OCI-LY7 (cell line): ENCODE measurements around the gene TM6SF1. TPM values are rescaled to one million over a fixed set of nuclear protein-coding genes. Genes with fewer than 3 reads are reported as not detected.

Experiments used
- BruUV-seq: library from RNA; stranded (reverse); fragments of 400-500 nt; replicated peaks from 2 replicates; lab custom pipeline; 2021; lab: Mats Ljungman, UMichigan
- CTCF ChIA-PET: fragments of 300-600 bp; sonication (Branson Sonifier 250); formaldehyde crosslinking; loops from one replicate; lab custom pipeline; 2022; ENCODE audit warnings: antibody characterized with exemption; ENCODE audit not compliant: unreplicated experiment; lab: Charles Lee
- POLR2A ChIA-PET: fragments of 300-600 bp; sonication (Branson Sonifier 250); formaldehyde crosslinking; loops from one replicate; lab custom pipeline; 2022; ENCODE audit warnings: antibody characterized with exemption; lab: Charles Lee
- DNase-seq: peaks from one replicate; pipeline ENCODE4 v3.0.0-alpha.2; 2015; ENCODE audit warnings: low spot score
- H2AFZ ChIP-seq: fragments of 200-600 bp; sonication (generic), shearing (Covaris generic); 2 replicates; pipeline ENCODE4 v1.6.1; 2014; ENCODE audit warnings: mild to moderate bottlenecking, antibody characterized with exemption, low read length, moderate library complexity
- H3K27ac ChIP-seq: fragments of 200-600 bp; sonication (generic); 2 replicates; pipeline ENCODE4 v1.5.1; 2014; ENCODE audit warnings: mixed run types, low read depth, mild to moderate bottlenecking, moderate library complexity, low read length, inconsistent platforms; ENCODE audit not compliant: poor library complexity, severe bottlenecking
- H3K36me3 ChIP-seq: fragments of 200-600 bp; sonication (generic); 2 replicates; pipeline ENCODE4 v1.6.1; 2014; ENCODE audit warnings: mild to moderate bottlenecking, antibody characterized with exemption, low read length, moderate library complexity, mixed read lengths; ENCODE audit not compliant: insufficient read depth
- H3K4me1 ChIP-seq: fragments of 200-600 bp; sonication (generic); 2 replicates; pipeline ENCODE4 v1.5.1; 2014; ENCODE audit warnings: mild to moderate bottlenecking, low read length; ENCODE audit not compliant: insufficient read depth, poor library complexity, severe bottlenecking
- H3K4me2 ChIP-seq: fragments of 200-600 bp; sonication (generic); 2 replicates; pipeline ENCODE4 v1.6.1; 2014; ENCODE audit warnings: mild to moderate bottlenecking, low read length
- H3K4me3 ChIP-seq: fragments of 200-600 bp; sonication (generic); 2 replicates; pipeline ENCODE4 v1.5.1; 2014; ENCODE audit warnings: mild to moderate bottlenecking, low read depth, low read length; ENCODE audit not compliant: poor library complexity, severe bottlenecking
- H3K79me2 ChIP-seq: fragments of 200-600 bp; sonication (generic); 2 replicates; pipeline ENCODE4 v1.6.1; 2016; ENCODE audit warnings: low read depth, mild to moderate bottlenecking, low read length, moderate library complexity, mixed read lengths; ENCODE audit not compliant: insufficient read depth
- H3K9me2 ChIP-seq: fragments of 200-600 bp; sonication (generic); 2 replicates; pipeline ENCODE4 v1.6.1; 2016; ENCODE audit warnings: mild to moderate bottlenecking, low read length, mixed read lengths; ENCODE audit not compliant: insufficient read depth
- H3K9me3 ChIP-seq: fragments of 200-600 bp; sonication (generic); 2 replicates; pipeline ENCODE4 v1.6.1; 2014; ENCODE audit warnings: mild to moderate bottlenecking, mixed run types, low read length, mixed read lengths
- H4K20me1 ChIP-seq: fragments of 200-600 bp; sonication (generic); 2 replicates; pipeline ENCODE4 v1.6.1; 2014; ENCODE audit warnings: mild to moderate bottlenecking, antibody characterized with exemption, low read length, moderate library complexity, mixed read lengths; ENCODE audit not compliant: insufficient read depth
- EZH2phosphoT487 ChIP-seq: fragments of 200-600 bp; sonication (generic); IDR thresholded peaks from 2 replicates; pipeline ENCODE4 v1.6.1; 2018; ENCODE audit warnings: low read depth, borderline replicate concordance, mild to moderate bottlenecking, mixed run types, antibody characterized with exemption, low read length, moderate library complexity, mixed read lengths
- intact Hi-C: fragments of 100-400 bp; cut with micrococcal nuclease; formaldehyde crosslinking; loops from one replicate; pipeline ENCODE4 v1.10.0; 2022; ENCODE audit not compliant: unreplicated experiment
- total RNA-seq, 2 experiments: library from RNA; depleted of rRNA in 1 of 2; stranded (reverse); fragments of >200 nt in 1 of 2; shearing (Covaris generic) in 1 of 2; gene quantifications; 2 replicates each; pipeline ENCODE4 v1.2.3, GENCODE V29; 2014 to 2022
- TF ChIP-seq, protein P1 (sequence below): fragments of 200-600 bp; sonication (generic); conservative IDR thresholded peaks from 2 replicates; pipeline ENCODE4 v1.5.1; 2014; ENCODE audit warnings: mild to moderate bottlenecking, antibody characterized with exemption, low read length, moderate library complexity, mixed read lengths

TM6SF1 gene
- total RNA-seq, 2 experiments from 2014 or later = 27.2 to 28.7 TPM

GRCh38 chr15:83115410-83115809 is 8.0 kb downstream of the TM6SF1 start:
- no peak overlapping the region for H3K27ac ChIP-seq
- TF ChIP-seq, protein P1, sequence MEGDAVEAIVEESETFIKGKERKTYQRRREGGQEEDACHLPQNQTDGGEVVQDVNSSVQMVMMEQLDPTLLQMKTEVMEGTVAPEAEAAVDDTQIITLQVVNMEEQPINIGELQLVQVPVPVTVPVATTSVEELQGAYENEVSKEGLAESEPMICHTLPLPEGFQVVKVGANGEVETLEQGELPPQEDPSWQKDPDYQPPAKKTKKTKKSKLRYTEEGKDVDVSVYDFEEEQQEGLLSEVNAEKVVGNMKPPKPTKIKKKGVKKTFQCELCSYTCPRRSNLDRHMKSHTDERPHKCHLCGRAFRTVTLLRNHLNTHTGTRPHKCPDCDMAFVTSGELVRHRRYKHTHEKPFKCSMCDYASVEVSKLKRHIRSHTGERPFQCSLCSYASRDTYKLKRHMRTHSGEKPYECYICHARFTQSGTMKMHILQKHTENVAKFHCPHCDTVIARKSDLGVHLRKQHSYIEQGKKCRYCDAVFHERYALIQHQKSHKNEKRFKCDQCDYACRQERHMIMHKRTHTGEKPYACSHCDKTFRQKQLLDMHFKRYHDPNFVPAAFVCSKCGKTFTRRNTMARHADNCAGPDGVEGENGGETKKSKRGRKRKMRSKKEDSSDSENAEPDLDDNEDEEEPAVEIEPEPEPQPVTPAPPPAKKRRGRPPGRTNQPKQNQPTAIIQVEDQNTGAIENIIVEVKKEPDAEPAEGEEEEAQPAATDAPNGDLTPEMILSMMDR = no peak
- no peak for TF ChIP-seq EZH2phosphoT487
- H3K4me1 ChIP-seq = no peaks in the 10 kb centered on the region
- POLR2A ChIA-PET = no interaction called here
- BruUV-seq = no TSS peak
- no peak overlapping the region for H2AFZ ChIP-seq
- CTCF ChIA-PET = no interaction called here
- no peaks in the 10 kb centered on the region for H3K9me2 ChIP-seq
- no peak for DNase-seq
- no peak overlapping the region for H3K4me2 ChIP-seq
- no peaks in the 10 kb centered on the region for H3K79me2 ChIP-seq
- H3K4me3 ChIP-seq = no peak overlapping the region
- H4K20me1 ChIP-seq = no peaks in the 10 kb centered on the region
- no peaks in the 10 kb centered on the region for H3K9me3 ChIP-seq
- H3K36me3 ChIP-seq = peaks cover 39% of the 10 kb centered on the region
- intact Hi-C loops = no loop called here

GRCh38 chr15:83115831-83116565 is 8.6 kb downstream of the TM6SF1 start:
- Histone ChIP-seq H3K4me1 (no peaks in the 10 kb centered on the region), H3K36me3 (peaks cover 39% of the 10 kb centered on the region), H3K27ac (no peak overlapping the region), H4K20me1 (no peaks in the 10 kb centered on the region), H3K4me2 (no peak overlapping the region), H3K9me2 (no peaks in the 10 kb centered on the region), H2AFZ (no peak overlapping the region), H3K79me2 (no peaks in the 10 kb centered on the region), H3K4me3 (no peak overlapping the region), H3K9me3 (no peaks in the 10 kb centered on the region)
- no peak for TF ChIP-seq EZH2phosphoT487
- TF ChIP-seq, protein P1 = no peak
- intact Hi-C loops = no loop called here
- no TSS peak for BruUV-seq
- no peak for DNase-seq
- ChIA-PET CTCF (no interaction called here), POLR2A (interaction anchor here (0.5 to 0.6 kb wide), 2 partner anchors 18 to 29 kb away, joined by 3 read pairs; no protein-coding TSS in a partner anchor)

GRCh38 chr15:83118291-83118827 is 10.9 kb downstream of the TM6SF1 start:
- H3K79me2 ChIP-seq = no peaks in the 10 kb centered on the region
- BruUV-seq = no TSS peak
- DNase-seq = no peak
- no peaks in the 10 kb centered on the region for H3K9me2 ChIP-seq
- H3K4me1 ChIP-seq = no peaks in the 10 kb centered on the region
- no peak overlapping the region for H2AFZ ChIP-seq
- peaks cover 46% of the 10 kb centered on the region for H3K36me3 ChIP-seq
- no peak overlapping the region for H3K4me3 ChIP-seq
- H3K27ac ChIP-seq = no peak overlapping the region
- POLR2A ChIA-PET = interaction anchor here (0.7 kb wide), 2 partner anchors 139 to 296 kb away, joined by 3 to 4 read pairs; no protein-coding TSS in a partner anchor
- CTCF ChIA-PET = no interaction called here
- intact Hi-C loops = no loop called here
- no peaks in the 10 kb centered on the region for H4K20me1 ChIP-seq
- no peaks in the 10 kb centered on the region for H3K9me3 ChIP-seq
- no peak for TF ChIP-seq EZH2phosphoT487
- TF ChIP-seq, protein P1 = no peak
- H3K4me2 ChIP-seq = no peak overlapping the region
